ENCODE results near the gene ZNF365.
"Not testable (repeated sequence)": the region's sequence is repeated elsewhere in the genome, so short reads cannot be mapped to it uniquely, and the experiment has no call there.

Gene ZNF365, protein sequence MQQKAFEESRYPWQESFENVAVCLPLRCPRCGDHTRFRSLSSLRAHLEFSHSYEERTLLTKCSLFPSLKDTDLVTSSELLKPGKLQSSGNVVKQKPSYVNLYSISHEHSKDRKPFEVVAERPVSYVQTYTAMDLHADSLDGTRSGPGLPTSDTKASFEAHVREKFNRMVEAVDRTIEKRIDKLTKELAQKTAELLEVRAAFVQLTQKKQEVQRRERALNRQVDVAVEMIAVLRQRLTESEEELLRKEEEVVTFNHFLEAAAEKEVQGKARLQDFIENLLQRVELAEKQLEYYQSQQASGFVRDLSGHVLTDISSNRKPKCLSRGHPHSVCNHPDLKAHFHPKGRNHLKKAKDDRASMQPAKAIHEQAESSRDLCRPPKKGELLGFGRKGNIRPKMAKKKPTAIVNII

DNA sequence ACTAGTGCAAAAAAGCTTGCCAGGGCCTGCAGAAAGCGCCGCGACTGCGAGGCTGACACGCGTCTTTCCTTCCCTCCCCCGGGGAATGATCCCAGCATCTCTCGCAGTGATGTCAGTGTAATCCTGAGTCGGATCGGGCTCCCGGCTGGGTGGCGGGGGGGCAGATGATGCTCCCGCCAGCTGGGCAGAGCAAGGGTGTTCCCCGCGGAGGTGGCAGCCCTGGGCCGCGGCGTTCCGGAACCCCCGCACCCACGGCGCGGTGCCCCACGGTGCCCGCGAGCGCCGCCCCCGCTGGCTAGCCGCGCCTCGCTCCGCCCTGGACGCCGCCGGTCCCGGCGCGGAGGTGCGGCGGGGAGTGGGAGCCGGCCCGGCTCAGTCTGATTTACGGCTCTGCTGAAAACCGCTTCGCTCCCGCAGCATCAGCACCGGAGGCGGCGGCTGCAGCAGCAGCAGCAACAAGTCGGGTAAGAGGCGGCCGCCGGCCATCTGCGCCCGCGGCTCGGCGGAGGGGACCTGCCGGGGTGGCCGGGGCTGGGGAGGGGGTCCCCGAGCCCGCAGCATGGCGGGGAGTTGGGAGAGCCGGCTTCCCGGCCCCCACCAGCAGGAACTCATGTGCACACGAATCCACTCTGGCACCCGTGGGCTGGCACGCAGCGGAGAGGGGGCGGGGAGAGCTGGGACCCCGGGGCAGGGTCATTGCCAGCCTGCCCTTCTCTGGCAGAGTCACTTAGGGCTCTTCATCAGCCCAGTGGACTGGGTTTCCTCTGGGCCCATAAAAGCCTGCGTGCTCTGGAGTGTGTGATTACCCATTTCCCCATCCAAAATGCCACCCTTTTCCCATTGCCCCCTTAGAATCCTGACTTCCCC is at the start of gene ZNF365:
Gene ZNF365, plus strand, starts transcription at position 375 of the 867 bp plus-strand sequence. CDS start 1,825 bp downstream, outside the sequence.
- no peak for DNase-seq (ENCODE audit: low read depth)

DNA sequence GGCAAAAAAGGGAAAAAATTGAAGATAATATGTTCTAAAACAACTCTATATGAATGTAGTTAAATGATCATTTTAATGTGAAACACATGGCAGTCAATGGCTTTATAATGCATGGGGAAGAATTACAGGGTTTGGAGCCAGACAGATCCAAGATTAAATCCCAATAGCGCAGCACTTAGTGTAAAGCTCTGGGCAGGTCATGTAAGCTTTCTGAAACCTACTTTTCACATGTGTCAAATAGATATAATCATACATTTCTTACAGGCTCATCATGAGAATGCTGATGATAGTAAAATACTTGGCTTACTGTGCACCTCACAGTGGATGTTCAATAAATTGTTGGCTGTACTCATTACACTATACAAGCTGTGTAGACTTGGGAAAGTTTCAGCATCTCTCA is 48.0 kb upstream of the ZNF365 start:
- DNase-seq (ENCODE audit: low read depth): no peak

DNA sequence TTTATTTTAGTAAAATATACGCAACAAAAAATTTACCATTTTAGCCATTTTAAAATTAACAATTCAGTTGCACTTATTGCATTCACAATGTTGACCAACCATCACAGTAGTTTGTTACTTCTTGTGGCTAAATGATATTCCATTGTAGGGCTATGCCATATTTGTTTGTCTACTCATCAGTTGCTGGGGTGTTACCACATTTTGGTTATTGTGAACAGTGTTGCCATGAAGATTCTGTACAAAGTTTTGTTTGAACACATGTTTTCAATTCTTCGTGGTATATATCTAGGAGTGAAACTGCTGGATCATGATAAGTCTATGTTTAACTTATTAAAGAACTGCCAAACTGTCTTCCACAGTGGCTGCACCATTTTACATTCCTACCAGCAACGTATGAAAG is 46.3 kb upstream of the ZNF365 start:
- no peak for DNase-seq (ENCODE audit: low read depth)

DNA sequence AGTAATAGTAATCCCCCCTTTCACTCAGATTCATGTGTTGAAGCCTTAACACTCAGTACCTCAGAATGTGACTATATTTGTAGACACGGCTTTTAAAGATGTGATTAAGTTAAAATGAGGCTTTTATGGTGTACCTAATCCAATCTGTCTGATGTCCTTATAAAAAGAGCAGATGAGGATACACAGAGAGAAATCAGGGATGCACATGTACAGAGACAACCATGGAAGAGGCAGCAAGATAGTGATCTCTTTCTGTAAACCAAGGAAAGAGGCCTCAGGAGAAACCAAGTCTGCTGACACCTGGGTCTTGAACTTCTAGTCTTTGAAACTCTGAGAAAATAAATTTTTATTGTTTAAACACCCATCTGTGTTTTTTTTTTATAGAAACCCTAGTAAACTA is 44.0 kb upstream of the ZNF365 start:
- no peak for DNase-seq (ENCODE audit: low read depth)

DNA sequence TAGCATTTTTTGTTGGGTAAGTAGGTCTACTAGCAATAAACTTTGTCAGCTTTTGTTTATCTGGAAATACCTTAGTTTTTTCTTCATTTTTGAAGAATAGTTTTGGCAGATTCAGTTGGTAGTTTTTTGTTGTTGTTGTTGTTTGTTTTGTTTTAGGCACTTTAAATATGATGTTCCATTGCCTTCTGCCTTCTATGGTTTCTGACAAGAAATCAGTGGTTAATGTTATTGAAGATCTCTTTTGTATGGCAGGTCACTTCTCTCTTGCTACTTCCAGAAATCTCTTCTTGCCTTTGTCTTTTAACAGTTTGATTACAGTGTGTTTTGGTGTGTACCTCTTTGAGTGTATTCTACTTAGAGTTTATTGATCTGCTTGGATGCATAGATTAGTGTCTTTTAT is 41.8 kb upstream of the ZNF365 start:
- no peak for DNase-seq (ENCODE audit: low read depth)

DNA sequence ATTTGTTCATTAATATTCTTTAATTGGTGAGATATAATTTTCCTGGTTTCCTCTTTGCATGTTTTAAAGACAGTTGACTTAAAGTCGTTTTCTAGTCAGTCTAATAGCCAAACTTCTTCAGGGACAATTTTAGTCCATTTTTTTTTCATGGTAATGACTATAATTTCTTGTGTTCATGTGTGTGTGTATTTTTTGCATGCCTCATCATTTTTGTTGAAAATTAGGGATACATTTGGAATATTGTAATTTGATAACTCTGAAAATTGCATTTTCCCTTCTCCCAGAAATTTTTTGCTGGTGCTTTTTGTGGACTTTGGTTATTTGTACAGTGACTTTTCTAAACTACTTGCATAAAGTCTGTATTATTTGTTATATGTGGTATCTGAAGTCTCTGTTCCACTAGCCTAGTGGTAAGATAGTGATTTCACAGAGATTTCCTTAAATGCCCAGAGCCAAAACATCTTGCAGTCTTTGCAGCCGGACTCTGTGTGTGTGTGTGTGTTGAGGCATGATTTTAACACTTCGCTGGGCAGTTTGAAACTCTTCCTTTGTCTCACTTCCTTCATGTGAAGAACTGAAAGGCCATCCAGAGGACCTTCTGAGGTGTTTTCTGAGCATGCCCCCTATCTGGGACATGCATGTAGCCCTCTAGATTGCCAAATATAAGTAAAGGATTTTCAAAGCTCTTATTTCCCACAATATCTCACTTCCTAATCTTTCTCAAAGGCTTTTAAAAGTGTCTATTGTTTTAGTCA is 40.9 kb upstream of the ZNF365 start:
- DNase-seq (ENCODE audit: low read depth): no peak

DNA sequence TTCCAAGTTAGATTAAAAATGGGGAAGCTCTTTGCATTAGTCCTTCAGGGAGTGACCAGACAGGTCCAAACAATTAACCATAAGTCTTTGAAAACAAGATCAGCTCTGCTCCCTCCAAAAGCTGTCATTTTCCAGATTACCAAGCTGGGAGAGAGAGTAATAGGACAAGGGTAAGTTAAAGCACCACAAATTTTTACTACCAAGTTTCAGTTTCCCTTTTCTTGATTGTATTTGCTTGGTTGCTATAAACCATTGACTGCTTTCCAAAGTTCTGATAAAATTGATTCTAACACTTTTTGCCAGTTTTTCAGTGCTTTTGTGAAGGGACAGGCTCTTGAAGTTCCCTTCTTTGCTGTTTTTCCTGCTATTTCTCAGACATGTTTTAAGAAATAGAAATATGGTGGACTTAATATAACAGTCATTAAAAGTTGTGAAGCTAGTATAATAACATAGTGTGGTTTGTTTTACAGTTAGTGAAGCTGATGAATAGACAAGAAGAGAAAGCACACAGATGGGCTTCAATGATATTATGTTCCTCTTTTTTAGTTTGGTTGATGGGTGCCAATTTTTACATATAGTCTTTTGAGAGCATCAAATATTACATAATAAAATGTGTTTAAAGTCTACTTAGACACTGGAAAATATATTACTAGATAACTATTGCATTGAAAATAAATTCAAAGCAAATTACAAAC is 40.0 kb upstream of the ZNF365 start:
- DNase-seq (ENCODE audit: low read depth): no peak

DNA sequence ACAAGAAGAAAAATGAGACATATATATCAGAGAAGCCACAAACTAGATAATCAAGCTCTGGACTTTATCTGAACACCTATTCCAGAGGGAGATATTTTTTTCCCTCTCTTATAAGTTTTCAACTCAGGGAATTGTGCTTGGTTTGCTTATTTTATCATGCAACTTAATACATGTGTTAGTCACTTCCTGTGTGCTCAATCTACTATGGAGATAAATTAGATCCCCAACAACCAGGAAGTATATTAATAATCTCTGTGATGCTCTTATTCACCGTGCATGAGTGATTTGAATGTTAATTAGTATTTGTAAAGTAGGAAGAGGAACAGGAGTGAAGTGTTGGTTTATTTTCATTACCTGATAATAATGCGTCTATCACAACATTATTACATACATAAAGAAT is 38.8 kb upstream of the ZNF365 start:
- DNase-seq (ENCODE audit: low read depth): no peak

DNA sequence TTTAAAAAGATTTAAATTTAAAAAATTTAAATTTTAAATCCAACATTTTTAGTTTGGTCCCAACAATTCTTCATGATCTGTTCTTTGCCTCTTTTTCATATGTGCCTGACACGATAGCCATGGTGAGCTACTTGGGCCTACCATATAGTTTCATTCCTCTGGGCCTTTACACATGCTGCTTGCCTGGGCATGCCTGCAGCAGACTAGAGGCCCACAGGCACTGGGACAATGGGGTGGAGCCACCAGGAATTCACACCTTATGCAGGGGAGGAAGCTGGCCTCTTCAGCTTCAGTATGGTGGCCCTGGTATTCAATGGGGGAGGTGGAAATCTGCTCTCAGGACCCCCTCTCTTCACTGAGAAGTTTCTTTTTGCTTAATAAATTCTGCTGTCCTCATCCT is 37.8 kb upstream of the ZNF365 start:
- no peak for DNase-seq (ENCODE audit: low read depth)

DNA sequence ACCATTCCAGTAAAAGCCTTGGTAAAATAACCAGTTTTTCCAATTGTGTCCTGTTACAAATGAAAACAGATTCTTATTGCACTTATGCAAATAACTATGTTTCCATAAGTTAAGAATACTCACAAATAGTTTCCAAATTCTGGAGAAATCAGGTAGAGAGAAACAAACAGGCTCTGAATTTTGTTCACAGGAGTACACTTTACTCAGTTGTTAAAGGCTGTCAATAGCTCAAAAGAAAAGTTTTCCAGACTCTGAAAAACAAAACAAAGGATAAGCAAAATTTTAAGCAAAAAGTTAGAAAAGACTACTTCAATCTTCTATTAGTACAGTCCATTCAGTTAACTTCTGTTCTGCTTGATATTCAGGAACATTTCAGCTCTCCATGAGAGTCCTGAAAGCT is 32.8 kb upstream of the ZNF365 start:
- no peak for DNase-seq (ENCODE audit: low read depth)

DNA sequence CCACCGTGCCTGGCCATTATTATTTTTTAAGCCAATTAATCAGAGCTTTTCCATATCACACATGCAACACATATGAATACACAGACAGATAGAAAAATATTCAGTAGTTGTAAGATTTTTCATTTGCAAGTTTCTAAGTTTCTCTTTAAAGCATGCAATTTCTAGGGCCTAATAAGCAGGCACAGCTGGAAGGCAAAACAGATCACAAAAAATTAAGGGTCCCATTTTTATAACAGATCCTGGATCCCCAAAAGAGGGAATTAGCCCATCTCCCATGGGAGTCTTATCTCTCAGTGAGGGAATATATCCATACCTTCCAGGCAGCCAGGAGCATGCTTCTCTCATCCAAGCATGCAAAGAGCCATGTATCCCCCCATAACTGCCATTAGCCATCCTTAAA is 31.2 kb upstream of the ZNF365 start:
- DNase-seq (ENCODE audit: low read depth): no peak

DNA sequence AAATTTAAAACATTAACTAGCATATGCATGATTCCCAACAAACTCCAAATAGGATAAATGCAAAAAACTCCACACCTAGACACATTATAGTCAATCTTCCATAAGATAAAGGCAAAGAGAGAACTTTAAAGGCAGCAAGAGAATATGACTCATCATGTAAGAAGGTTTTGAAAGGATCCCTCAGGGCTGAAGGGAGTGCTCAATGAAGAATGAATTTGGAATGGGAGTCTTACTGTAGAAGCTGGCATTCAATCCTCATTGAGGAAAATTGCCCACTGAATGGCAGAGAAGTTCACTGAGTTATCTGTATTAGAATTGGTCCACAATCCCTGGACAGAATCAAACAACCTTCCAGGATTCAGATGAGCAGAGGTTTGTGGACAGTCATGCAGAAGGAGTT is 26.1 kb upstream of the ZNF365 start:
- DNase-seq (ENCODE audit: low read depth): no peak

DNA sequence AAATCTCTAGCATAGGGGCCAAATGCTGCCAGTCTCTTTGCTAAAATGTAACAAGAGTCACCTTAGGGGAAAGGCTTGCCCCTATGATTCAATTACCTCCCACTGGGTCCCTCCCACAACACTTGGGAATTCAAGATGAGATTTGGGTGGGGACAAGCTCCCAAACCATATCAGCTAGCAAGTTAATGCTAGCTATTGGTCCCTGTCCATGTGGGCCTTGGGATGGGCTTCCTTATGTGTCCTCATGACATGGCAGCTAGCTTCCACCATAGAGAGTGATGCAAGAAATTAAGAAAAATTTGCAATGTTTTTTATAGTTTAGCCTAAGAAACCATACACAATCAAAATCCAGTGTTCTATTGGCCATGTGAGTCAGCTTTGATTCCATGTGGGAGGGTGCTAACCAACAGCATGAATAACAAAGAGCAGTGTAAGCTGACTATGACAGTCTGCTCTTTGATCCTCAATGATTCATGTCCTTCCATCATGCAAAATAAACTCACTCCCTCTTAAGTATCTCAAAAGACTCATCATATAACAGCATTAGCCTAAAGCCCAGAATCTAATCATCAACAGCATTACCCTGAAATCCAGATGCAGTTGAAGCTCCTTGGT is 21.7 kb upstream of the ZNF365 start:
- DNase-seq (ENCODE audit: low read depth): no peak

DNA sequence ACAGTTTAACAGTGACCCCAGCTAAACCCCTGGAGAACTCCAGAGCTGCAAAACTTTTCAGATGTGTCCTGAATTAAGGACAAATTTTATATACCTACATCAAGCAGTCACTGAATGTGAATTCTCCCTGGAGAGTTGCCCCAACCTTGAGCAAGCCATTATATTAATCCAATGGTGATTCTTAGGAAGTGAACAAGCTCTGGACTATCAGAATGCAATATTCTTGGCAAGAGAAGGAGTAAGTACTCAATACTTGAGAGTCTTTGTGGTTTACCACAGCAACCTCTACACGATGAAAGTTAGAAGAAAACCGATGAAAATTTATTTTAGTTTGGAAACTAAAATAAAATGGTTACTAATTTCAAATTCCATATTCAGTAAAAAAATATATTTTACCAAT is 19.3 kb upstream of the ZNF365 start:
- no peak for DNase-seq (ENCODE audit: low read depth)

DNA sequence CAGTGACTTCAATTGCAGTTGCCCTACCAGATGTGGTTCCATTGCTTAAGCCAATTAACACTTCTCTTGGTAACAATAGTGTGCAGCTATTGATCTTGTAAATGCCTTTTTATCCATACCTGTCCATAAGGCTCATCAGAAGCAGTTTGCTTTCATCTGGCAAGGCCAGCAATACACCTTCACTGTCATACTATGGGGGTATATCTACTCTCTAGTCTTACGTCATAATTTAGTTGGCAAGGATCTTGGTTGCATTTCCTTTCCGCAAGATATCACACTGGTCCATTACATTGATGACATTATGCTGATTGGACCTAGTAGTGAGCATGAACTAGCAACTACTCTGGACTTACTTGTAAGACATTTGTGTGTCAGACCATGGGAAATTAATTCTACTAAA is 17.7 kb upstream of the ZNF365 start:
- DNase-seq (ENCODE audit: low read depth): no peak

DNA sequence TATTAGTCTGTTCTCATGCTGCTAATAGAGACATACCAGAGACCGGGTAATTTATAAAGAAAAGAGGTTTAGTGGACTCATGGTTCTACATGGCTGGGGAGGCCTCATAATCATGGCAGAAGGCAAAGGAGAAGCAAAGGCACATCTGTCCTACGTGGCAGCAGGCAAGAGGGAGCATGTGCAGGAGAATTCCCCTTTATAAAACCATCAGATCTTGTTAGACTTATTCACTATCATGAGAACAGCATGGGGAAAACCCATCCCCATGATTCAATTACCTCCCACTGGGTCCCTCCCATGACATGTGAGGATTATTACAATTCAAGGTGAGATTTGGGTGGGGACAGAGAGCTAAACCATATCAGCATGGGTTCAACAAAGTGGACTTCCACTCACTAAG is 16.0 kb upstream of the ZNF365 start:
- DNase-seq (ENCODE audit: low read depth): not testable (repeated sequence)

DNA sequence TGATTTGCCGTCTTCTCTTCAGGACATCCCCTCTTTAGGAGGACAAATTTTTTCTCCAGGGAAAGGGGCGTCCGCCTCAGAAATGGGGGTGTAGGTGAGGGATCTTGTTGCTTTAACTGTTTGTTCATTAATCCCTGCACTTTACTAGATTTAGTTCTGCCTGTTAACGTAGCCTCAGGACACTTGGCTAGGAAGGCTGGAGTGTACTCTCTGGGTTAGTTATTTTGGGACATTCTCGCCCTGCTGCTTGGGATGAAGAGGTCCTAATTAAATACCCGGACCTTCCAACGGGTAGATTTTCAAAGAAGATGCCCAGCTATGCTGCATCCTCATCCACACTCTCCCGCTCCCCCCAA is 552 bp upstream of the ZNF365 start:
- no peak for DNase-seq (ENCODE audit: low read depth)

DNA sequence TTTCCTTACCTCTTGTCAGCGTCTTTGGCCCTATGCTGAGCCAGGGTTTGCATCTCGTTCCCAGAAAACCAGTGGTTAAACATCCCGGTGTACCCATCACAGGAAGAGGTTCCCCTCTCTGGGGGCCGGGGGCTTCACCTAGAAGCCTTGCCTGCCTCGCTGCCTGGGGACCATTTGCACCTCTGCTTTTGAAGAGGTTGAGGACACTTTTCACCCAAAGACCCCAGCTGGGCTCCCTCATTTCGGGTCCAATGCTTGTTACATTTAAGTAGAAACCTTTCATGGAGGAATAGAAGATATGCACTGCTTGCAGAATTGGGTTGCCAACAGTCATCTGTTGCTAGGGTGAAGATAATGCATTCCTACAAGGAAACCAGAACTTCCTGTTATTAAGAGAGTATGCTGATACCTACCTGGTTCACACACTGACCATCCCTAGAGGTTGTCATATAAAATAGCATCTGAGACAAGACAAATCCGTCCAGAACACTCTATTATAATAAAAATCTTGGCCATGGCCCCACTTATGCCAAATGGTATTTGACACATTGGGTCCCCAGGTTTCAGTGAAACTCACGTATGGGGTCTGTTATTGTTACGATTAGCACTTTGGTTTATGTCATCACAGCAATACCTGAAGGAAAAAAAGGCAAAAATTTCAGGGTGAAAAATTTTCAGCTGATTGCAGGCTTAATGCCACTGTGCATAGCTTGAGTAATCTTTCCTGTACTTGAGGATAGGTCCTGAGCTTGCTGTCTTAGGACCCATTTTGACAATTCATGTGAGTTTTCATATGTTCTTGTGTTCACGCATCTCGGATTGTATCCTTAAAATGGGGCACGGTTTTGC is 917 bp downstream of the ZNF365 start:
- no peak for DNase-seq (ENCODE audit: low read depth)

DNA sequence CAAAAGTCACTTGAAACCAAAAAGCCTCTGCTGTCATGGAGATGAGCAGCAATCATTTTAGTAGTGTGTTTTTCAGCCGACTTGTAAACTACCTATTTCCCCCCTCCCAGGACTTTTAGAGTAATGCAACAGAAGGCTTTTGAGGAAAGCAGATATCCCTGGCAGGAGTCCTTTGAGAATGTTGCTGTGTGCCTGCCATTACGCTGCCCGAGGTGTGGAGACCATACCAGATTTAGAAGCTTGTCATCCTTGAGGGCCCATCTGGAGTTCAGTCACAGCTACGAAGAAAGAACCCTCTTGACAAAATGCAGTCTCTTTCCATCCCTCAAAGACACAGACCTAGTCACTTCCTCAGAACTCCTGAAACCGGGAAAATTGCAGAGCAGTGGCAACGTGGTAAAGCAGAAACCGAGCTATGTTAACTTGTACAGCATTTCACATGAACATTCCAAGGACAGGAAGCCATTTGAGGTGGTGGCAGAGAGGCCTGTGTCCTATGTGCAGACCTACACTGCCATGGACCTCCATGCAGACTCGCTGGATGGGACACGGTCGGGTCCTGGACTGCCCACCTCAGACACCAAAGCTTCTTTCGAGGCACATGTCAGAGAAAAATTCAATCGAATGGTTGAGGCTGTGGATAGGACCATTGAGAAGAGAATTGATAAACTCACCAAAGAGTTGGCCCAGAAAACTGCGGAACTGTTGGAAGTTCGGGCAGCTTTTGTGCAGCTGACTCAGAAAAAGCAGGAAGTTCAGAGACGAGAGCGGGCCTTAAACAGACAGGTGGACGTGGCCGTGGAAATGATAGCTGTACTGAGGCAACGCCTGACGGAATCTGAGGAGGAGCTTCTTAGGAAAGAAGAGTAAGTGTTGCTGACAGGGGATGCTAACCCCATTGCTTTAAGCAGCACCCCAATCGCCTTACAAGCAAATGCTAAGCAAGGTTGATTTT is 2.2 kb downstream of the ZNF365 start:
- DNase-seq (ENCODE audit: low read depth): no peak

DNA sequence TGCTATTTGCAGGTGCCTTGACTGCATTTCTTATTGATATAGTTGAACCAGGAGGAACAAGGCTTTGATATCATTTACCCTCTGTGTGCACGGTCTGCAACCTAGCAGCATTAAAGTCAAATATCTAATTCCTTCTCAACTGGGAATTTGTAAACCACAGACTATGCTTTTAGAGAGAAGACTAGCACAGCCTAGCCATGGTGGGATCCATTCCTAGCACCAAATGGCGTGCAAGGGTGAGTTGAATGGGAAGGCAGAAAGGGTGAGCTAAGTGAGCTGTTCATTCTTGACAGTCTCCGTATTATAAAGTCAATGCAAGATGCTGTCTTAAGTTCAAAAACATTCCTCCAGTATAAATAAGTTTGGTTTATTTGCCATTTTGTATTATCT is 2.9 kb downstream of the ZNF365 start:
- no peak for DNase-seq (ENCODE audit: low read depth)

Data from HS-5 (cell line).